ENCODE measurements around the gene HCN2. TPM values are rescaled to one million over a fixed set of nuclear protein-coding genes. Genes with fewer than 3 reads are reported as not detected.

HCN2 gene
- total RNA-seq, 3 donors from 2014 or later (not counting 1 experiment from before 2014, with no cell fraction given) = 0.96 to 1.6 (median 1.1) TPM

GRCh38 chr19:644363-644762, 54.7 kb downstream of the HCN2 start:
- Mint-ChIP-seq H3K4me3 (no peak overlapping the region), H3K4me1 (peaks cover 3 to 13% of the 10 kb centered on the region in 2 donors), H3K27ac (no peak overlapping the region), H3K9me3 (no peaks in the 10 kb centered on the region), H3K27me3 (ENCODE audit: low read depth in 2 of 2) (no peaks in the 10 kb centered on the region), H3K36me3 (no peaks in the 10 kb centered on the region)
- 82% methylated on average over 27 of the region's 28 CpGs for WGBS (ENCODE audit: insufficient coverage)
- ATAC-seq (no peak), DNase-seq (no peak)
- H3K27me3 ChIP-seq (ENCODE audit: control insufficient read depth, insufficient read depth, low read length) = no peaks in the 10 kb centered on the region
- TF ChIP-seq CTCF (IDR thresholded peaks at IDR 0.05) = no peak
- H3K9me3 ChIP-seq (ENCODE audit: control insufficient read depth, insufficient read depth, low read length) = no peaks in the 10 kb centered on the region
- H3K36me3 ChIP-seq (ENCODE audit: control insufficient read depth, insufficient read depth, low read length) = peaks cover 25% of the 10 kb centered on the region
- H3K4me3 ChIP-seq (ENCODE audit: low read length) = no peak overlapping the region
- intact Hi-C loops (cut with micrococcal nuclease) = no loop called here
- peaks cover 5% of the 10 kb centered on the region for H3K4me1 ChIP-seq (ENCODE audit: control insufficient read depth, insufficient read depth, low read length)
- H3K27ac ChIP-seq (ENCODE audit: low read length) = no peak overlapping the region

- 82% methylated on average over 14 of the region's 14 CpGs for WGBS (ENCODE audit: insufficient coverage)
- Mint-ChIP-seq H3K9me3 (no peaks in the 10 kb centered on the region), H3K27ac (peak overlapping the region in 1 of 2 donors; percentile 59)
These were observed 55.1 kb downstream of the HCN2 start for GRCh38 chr19:644789-645188.

GRCh38 chr19:645912-646778, 56.5 kb downstream of the HCN2 start:
- Mint-ChIP-seq H3K9me3 (no peaks in the 10 kb centered on the region), H3K4me3 (no peak overlapping the region), H3K36me3 (no peaks in the 10 kb centered on the region), H3K4me1 (peaks cover 0 to 4% of the 10 kb centered on the region in 2 donors), H3K27me3 (ENCODE audit: low read depth in 2 of 2) (no peaks in the 10 kb centered on the region), H3K27ac (peak overlapping the region in 1 of 2 donors; percentile 33)
- no peaks in the 10 kb centered on the region for H3K9me3 ChIP-seq (ENCODE audit: control insufficient read depth, insufficient read depth, low read length)
- H3K27me3 ChIP-seq (ENCODE audit: control insufficient read depth, insufficient read depth, low read length) = no peaks in the 10 kb centered on the region
- no peak overlapping the region for H3K4me3 ChIP-seq (ENCODE audit: low read length)
- WGBS (ENCODE audit: insufficient coverage) = 96% methylated on average over 62 of the region's 62 CpGs
- intact Hi-C loops (cut with micrococcal nuclease) = no loop called here
- H3K36me3 ChIP-seq (ENCODE audit: control insufficient read depth, insufficient read depth, low read length) = peaks cover 36% of the 10 kb centered on the region
- H3K4me1 ChIP-seq (ENCODE audit: control insufficient read depth, insufficient read depth, low read length) = no peaks in the 10 kb centered on the region
- no peak for TF ChIP-seq CTCF (IDR thresholded peaks at IDR 0.05)
- no peak overlapping the region for H3K27ac ChIP-seq (ENCODE audit: low read length)
- peak in 1 of 3 donors; percentile 14 for ATAC-seq
- DNase-seq = no peak

More at GRCh38 chr19:644789-645188, 55.1 kb downstream of the HCN2 start:
- Mint-ChIP-seq H3K4me1 (peaks cover 0 to 10% of the 10 kb centered on the region in 2 donors), H3K4me3 (no peak overlapping the region), H3K36me3 (no peaks in the 10 kb centered on the region), H3K27me3 (ENCODE audit: low read depth in 2 of 2) (no peaks in the 10 kb centered on the region)
- DNase-seq = no peak
- peaks cover 4% of the 10 kb centered on the region for H3K4me1 ChIP-seq (ENCODE audit: control insufficient read depth, insufficient read depth, low read length)
- ATAC-seq = no peak
- H3K36me3 ChIP-seq (ENCODE audit: control insufficient read depth, insufficient read depth, low read length) = peaks cover 29% of the 10 kb centered on the region
- no peak for TF ChIP-seq CTCF (IDR thresholded peaks at IDR 0.05)
- H3K27ac ChIP-seq (ENCODE audit: low read length) = no peak overlapping the region
- no peak overlapping the region for H3K4me3 ChIP-seq (ENCODE audit: low read length)
- intact Hi-C loops (cut with micrococcal nuclease) = no loop called here
- H3K27me3 ChIP-seq (ENCODE audit: control insufficient read depth, insufficient read depth, low read length) = no peaks in the 10 kb centered on the region
- no peaks in the 10 kb centered on the region for H3K9me3 ChIP-seq (ENCODE audit: control insufficient read depth, insufficient read depth, low read length)

Measured in natural killer cell (primary cell).